ENCODE results near the gene PTPN18. TPM values are rescaled to one million over a fixed set of nuclear protein-coding genes. Genes with fewer than 3 reads are reported as not detected.
A peak's percentile ranks its signal among the peaks of the same experiment; 100 is the strongest.

PTPN18 gene
- total RNA-seq, 2 donors from 2014 or later = 16.4 to 19.6 TPM

GRCh38 chr2:130334026-130334425 is 21.8 kb upstream of the PTPN18 start:
- H3K36me3 Mint-ChIP-seq (ENCODE audit: low read depth) = peaks cover 11% of the 10 kb centered on the region
- H3K9me3 ChIP-seq (ENCODE audit: control insufficient read depth, low read length) = no peaks in the 10 kb centered on the region
- no peaks in the 10 kb centered on the region for H3K36me3 ChIP-seq (ENCODE audit: control insufficient read depth, insufficient read depth, low read length)
- H3K4me1 ChIP-seq (ENCODE audit: control insufficient read depth, insufficient read depth, low read length) = no peaks in the 10 kb centered on the region
- no peak overlapping the region for H3K27ac Mint-ChIP-seq
- peaks cover 41% of the 10 kb centered on the region for H3K27me3 Mint-ChIP-seq (ENCODE audit: insufficient read depth)
- no peak overlapping the region for H3K4me3 Mint-ChIP-seq
- TF ChIP-seq CTCF (conservative IDR thresholded peaks at IDR 0.05) = no peak
- H3K4me1 Mint-ChIP-seq = peaks cover 10% of the 10 kb centered on the region
- no peaks in the 10 kb centered on the region for H3K9me3 Mint-ChIP-seq
- no peak overlapping the region for H3K9ac ChIP-seq (ENCODE audit: extremely low read depth, low read length, poor library complexity, severe bottlenecking)
- no peak overlapping the region for H3K27ac ChIP-seq (ENCODE audit: low read depth, low read length)
- no peak overlapping the region for H3K4me3 ChIP-seq (ENCODE audit: low read length)
- 59 to 75% methylated on average over 4 to 6 of the region's 6 CpGs for WGBS, 2 experiments (ENCODE audit: insufficient coverage in 1 of 2, insufficient read length in 1 of 2)
- peaks cover 11% of the 10 kb centered on the region for H3K27me3 ChIP-seq (ENCODE audit: control insufficient read depth, insufficient read depth, low read length, poor library complexity, severe bottlenecking)
- DNase-seq = peak; percentile 53

- TF ChIP-seq CTCF (conservative IDR thresholded peaks at IDR 0.05) = no peak
- Histone ChIP-seq H3K4me1 (ENCODE audit: control insufficient read depth, insufficient read depth, low read length) (no peaks in the 10 kb centered on the region), H3K4me3 (ENCODE audit: low read length) (no peak overlapping the region), H3K36me3 (ENCODE audit: control insufficient read depth, insufficient read depth, low read length) (no peaks in the 10 kb centered on the region), H3K9ac (ENCODE audit: extremely low read depth, low read length, poor library complexity, severe bottlenecking) (no peak overlapping the region), H3K27ac (ENCODE audit: low read depth, low read length) (no peak overlapping the region), H3K27me3 (ENCODE audit: control insufficient read depth, insufficient read depth, low read length, poor library complexity, severe bottlenecking) (peaks cover 11% of the 10 kb centered on the region), H3K9me3 (ENCODE audit: control insufficient read depth, low read length) (no peaks in the 10 kb centered on the region)
- no peak for DNase-seq
- no peaks in the 10 kb centered on the region for H3K9me3 Mint-ChIP-seq
- no peak overlapping the region for H3K4me3 Mint-ChIP-seq
- H3K4me1 Mint-ChIP-seq = peaks cover 10% of the 10 kb centered on the region
- H3K27me3 Mint-ChIP-seq (ENCODE audit: insufficient read depth) = peaks cover 36% of the 10 kb centered on the region
- H3K36me3 Mint-ChIP-seq (ENCODE audit: low read depth) = peaks cover 22% of the 10 kb centered on the region
- H3K27ac Mint-ChIP-seq = no peak overlapping the region
These were observed 20.6 kb upstream of the PTPN18 start for GRCh38 chr2:130335226-130335625.

- Mint-ChIP-seq H3K4me1 (peaks cover 13% of the 10 kb centered on the region), H3K27me3 (ENCODE audit: insufficient read depth) (peaks cover 26% of the 10 kb centered on the region), H3K9me3 (no peaks in the 10 kb centered on the region), H3K36me3 (ENCODE audit: low read depth) (peaks cover 23% of the 10 kb centered on the region), H3K27ac (peak overlapping the region; percentile 92), H3K4me3 (peak overlapping the region; percentile 74)
- H3K9me3 ChIP-seq (ENCODE audit: control insufficient read depth, low read length) = no peaks in the 10 kb centered on the region
- DNase-seq = peak; percentile 52
- no peak overlapping the region for H3K27ac ChIP-seq (ENCODE audit: low read depth, low read length)
- H3K4me1 ChIP-seq (ENCODE audit: control insufficient read depth, insufficient read depth, low read length) = no peaks in the 10 kb centered on the region
- no peaks in the 10 kb centered on the region for H3K36me3 ChIP-seq (ENCODE audit: control insufficient read depth, insufficient read depth, low read length)
- H3K9ac ChIP-seq (ENCODE audit: extremely low read depth, low read length, poor library complexity, severe bottlenecking) = no peak overlapping the region
- no peak for TF ChIP-seq CTCF (conservative IDR thresholded peaks at IDR 0.05)
- WGBS, 2 experiments (ENCODE audit: insufficient coverage in 1 of 2, insufficient read length in 1 of 2) = 87 to 88% methylated on average over 10 to 13 of the region's 13 CpGs
- H3K27me3 ChIP-seq (ENCODE audit: control insufficient read depth, insufficient read depth, low read length, poor library complexity, severe bottlenecking) = peaks cover 4% of the 10 kb centered on the region
- peak overlapping the region; percentile 67 for H3K4me3 ChIP-seq (ENCODE audit: low read length)
These were observed 19.5 kb upstream of the PTPN18 start for GRCh38 chr2:130336150-130336876.

Measured in endodermal cell (in vitro differentiated cells).